Measurements from ENCODE around the gene STK11IP. TPM values are rescaled to one million over a fixed set of nuclear protein-coding genes. Genes with fewer than 3 reads are reported as not detected.

The STK11IP gene
- total RNA-seq, 1 experiment from 2014 or later: 35.6 TPM

GRCh38 chr2:219567791-219568361 is 29.8 kb upstream of the STK11IP start:
- Histone ChIP-seq H3K4me3 (ENCODE audit: low read depth, low read length, poor library complexity, severe bottlenecking) (no peak overlapping the region), H3K36me3 (ENCODE audit: insufficient read depth, low read length, poor library complexity, severe bottlenecking) (no peaks in the 10 kb centered on the region), H3K4me1 (ENCODE audit: insufficient read depth, low read length, poor library complexity, severe bottlenecking) (peaks cover 14% of the 10 kb centered on the region), H3K27me3 (replicated peaks; ENCODE audit: insufficient read depth, low read depth, low read length, poor library complexity) (no peaks in the 10 kb centered on the region), H3K9me3 (ENCODE audit: low read depth, low read length, poor library complexity, severe bottlenecking) (no peaks in the 10 kb centered on the region), H3K27ac (ENCODE audit: low read depth, low read length, poor library complexity, severe bottlenecking) (no peak overlapping the region)
- no peak for DNase-seq (ENCODE audit: low spot score)
- ChIA-PET POLR2A (ENCODE audit: low non-redundant PET) (no interaction called here), CTCF (no interaction called here)
- BruUV-seq (replicated peaks): no TSS peak
- TF ChIP-seq EZH2 (IDR thresholded peaks at IDR 0.05; ENCODE audit: borderline replicate concordance, low read depth, low read length, poor library complexity, severe bottlenecking): no peak
- no peak for TF ChIP-seq CTCF (conservative IDR thresholded peaks at IDR 0.05; ENCODE audit: low read depth, low read length)
- intact Hi-C loops (cut with micrococcal nuclease; ENCODE audit: unreplicated experiment): no loop called here

GRCh38 chr2:219569041-219569440 is 28.6 kb upstream of the STK11IP start:
- H3K36me3 ChIP-seq (ENCODE audit: insufficient read depth, low read length, poor library complexity, severe bottlenecking): no peaks in the 10 kb centered on the region
- no peak overlapping the region for H3K4me3 ChIP-seq (ENCODE audit: low read depth, low read length, poor library complexity, severe bottlenecking)
- H3K4me1 ChIP-seq (ENCODE audit: insufficient read depth, low read length, poor library complexity, severe bottlenecking): peaks cover 14% of the 10 kb centered on the region
- no peaks in the 10 kb centered on the region for H3K9me3 ChIP-seq (ENCODE audit: low read depth, low read length, poor library complexity, severe bottlenecking)
- TF ChIP-seq EZH2 (IDR thresholded peaks at IDR 0.05; ENCODE audit: borderline replicate concordance, low read depth, low read length, poor library complexity, severe bottlenecking): no peak
- no peak for TF ChIP-seq CTCF (conservative IDR thresholded peaks at IDR 0.05; ENCODE audit: low read depth, low read length)
- no TSS peak for BruUV-seq (replicated peaks)
- no peak for DNase-seq (ENCODE audit: low spot score)
- intact Hi-C loops (cut with micrococcal nuclease; ENCODE audit: unreplicated experiment): no loop called here
- ChIA-PET CTCF (no interaction called here), POLR2A (ENCODE audit: low non-redundant PET) (no interaction called here)
- H3K27ac ChIP-seq (ENCODE audit: low read depth, low read length, poor library complexity, severe bottlenecking): no peak overlapping the region
- no peaks in the 10 kb centered on the region for H3K27me3 ChIP-seq (replicated peaks; ENCODE audit: insufficient read depth, low read depth, low read length, poor library complexity)

GRCh38 chr2:219569635-219570034 is 28.0 kb upstream of the STK11IP start:
- ChIA-PET CTCF (no interaction called here), POLR2A (ENCODE audit: low non-redundant PET) (no interaction called here)
- DNase-seq (ENCODE audit: low spot score): no peak
- Histone ChIP-seq H3K27me3 (replicated peaks; ENCODE audit: insufficient read depth, low read depth, low read length, poor library complexity) (no peaks in the 10 kb centered on the region), H3K4me1 (ENCODE audit: insufficient read depth, low read length, poor library complexity, severe bottlenecking) (peaks cover 14% of the 10 kb centered on the region), H3K36me3 (ENCODE audit: insufficient read depth, low read length, poor library complexity, severe bottlenecking) (no peaks in the 10 kb centered on the region), H3K4me3 (ENCODE audit: low read depth, low read length, poor library complexity, severe bottlenecking) (peak overlapping the region; percentile 70), H3K9me3 (ENCODE audit: low read depth, low read length, poor library complexity, severe bottlenecking) (no peaks in the 10 kb centered on the region), H3K27ac (ENCODE audit: low read depth, low read length, poor library complexity, severe bottlenecking) (no peak overlapping the region)
- TSS peak; percentile 60 for BruUV-seq (replicated peaks)
- TF ChIP-seq CTCF (conservative IDR thresholded peaks at IDR 0.05; ENCODE audit: low read depth, low read length): no peak
- TF ChIP-seq EZH2 (IDR thresholded peaks at IDR 0.05; ENCODE audit: borderline replicate concordance, low read depth, low read length, poor library complexity, severe bottlenecking): no peak
- intact Hi-C loops (cut with micrococcal nuclease; ENCODE audit: unreplicated experiment): no loop called here
